HG03521 (cell line): ENCODE measurements around the gene EIF2S2.
"Not testable (repeated sequence)": the region's sequence is repeated elsewhere in the genome, so short reads cannot be mapped to it uniquely, and the experiment has no call there.

Source experiments
- ATAC-seq: cut with Tn5 transposase; IDR thresholded peaks from one replicate; pipeline ENCODE4 v1.9.1; 2021; ENCODE audit warnings: mild to moderate bottlenecking, moderate library complexity; ENCODE audit not compliant: unreplicated experiment

Gene EIF2S2, protein sequence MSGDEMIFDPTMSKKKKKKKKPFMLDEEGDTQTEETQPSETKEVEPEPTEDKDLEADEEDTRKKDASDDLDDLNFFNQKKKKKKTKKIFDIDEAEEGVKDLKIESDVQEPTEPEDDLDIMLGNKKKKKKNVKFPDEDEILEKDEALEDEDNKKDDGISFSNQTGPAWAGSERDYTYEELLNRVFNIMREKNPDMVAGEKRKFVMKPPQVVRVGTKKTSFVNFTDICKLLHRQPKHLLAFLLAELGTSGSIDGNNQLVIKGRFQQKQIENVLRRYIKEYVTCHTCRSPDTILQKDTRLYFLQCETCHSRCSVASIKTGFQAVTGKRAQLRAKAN

DNA sequence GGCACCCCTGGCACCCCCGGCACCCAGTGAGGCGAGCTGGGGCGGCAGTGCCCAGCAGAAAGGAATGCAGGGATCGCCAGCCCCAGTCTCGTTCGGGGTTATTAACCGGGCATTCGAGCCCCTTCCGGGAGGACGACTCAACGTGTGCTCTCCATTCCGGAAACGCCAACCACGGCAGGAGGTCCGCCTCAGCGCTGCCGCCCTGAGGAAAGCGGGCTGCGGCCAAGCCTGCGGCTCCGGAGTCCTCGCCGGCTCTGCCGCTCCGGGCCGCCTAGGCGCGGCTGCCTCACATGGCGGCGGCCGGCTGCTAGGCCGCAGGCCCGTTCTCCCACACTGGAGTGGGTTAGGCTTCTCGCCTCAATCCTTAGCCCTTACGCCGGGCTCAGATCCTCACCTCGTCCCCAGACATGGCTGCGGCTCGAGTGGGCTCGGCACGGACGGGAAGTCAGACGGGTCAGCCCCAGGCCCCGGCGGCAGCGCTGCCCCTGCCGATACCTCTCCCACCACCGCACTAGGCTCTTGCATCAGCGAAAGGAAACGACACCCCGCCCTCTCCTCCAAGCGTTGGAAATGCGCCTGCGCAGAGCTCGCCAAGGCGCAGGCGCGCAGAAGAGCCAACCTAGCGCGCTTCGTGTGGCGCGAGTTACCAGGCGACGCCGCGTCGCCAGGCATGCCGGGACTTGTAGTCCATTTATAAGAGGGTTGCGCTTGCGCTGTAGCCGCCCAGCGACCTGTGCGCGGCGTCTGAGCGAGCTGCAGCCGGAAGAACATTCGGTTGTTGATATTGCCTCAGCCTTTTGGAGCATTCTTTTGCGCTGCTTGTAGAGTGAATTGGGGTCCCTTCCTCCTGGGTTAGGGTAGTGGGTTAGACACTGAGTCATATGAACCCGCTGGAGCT, at the start of gene EIF2S2:
EIF2S2 (minus strand) TSS at position 542 of the 898 bp plus-strand sequence; CDS start at position 409, 133 bp downstream.
- peak; percentile 93 for ATAC-seq

DNA sequence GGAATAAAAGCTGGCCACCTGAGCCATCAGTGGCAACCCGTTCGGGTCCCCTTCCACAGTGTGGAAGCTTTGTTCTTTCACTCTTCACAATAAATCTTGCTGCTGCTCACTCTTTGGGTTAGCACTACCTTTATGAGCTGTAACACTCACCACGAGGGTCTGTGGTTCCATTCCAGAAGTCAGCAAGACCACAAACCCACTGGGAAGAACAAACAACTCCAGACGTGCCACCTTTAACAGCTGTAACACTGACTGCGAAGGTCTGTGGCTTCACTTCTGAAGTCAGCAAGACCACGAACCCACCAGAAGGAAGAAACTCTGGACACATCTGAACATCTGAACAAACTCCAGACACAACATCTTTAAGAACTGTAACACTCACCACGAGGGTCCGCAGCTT, 45.7 kb upstream of the EIF2S2 start:
- not testable (repeated sequence) for ATAC-seq

DNA sequence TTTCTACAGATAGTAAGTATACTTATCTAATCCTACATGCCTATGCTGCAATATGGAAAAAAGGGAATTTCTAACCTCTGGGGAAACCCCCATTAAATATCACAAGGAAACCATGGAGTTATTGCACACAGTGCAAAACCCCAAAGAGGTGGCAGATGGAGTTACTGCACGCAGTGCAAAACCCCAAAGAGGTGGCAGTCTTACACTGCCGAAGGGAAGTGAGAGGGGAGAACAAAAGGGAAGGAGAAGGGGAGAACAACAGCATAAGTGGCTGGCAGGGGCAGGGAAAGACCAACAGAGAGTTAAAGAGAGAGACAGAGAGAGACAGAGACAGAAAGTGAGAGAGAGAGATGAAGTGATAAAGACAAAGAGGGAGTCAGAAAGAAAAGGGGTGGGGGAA, 43.8 kb upstream of the EIF2S2 start:
- ATAC-seq, result no peak

DNA sequence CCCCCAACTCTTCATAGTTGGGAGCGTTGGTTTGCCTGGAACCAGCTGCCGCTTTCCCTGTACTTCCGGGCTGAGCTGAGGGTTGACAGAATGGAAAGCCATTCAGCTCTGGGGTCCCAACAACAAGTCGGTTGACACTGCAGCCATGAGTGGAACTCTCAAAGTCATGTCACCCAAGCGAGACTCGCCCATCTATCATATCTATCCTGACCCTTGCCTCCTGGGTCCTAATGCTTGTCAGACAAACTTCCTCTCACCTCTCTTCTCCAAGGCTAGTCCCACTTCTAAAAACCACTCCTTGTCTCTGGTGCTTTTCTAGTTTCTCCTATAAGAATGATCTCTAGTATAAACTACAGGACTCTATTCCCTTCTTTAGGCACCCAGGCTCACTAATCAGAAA, 41.1 kb upstream of the EIF2S2 start:
- not testable (repeated sequence) for ATAC-seq

DNA sequence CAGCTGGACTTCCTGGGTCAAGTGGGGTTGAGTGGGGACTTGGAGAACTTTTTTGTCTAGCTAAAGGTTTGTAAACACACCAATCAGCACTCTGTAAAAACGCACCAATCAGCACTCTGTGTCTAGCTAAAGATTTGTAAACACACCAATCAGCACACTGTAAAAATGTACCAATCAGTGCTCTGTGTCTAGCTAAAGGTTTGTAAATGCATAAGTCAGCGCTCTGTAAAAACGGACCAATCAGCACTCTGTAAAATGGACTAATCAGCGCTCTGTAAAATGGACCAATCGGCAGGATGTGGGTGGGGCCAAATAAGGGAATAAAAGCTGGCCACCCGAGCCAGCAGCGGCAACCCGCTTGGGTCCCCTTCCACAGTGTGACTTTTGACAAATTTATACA, 40.0 kb upstream of the EIF2S2 start:
- not testable (repeated sequence) for ATAC-seq

DNA sequence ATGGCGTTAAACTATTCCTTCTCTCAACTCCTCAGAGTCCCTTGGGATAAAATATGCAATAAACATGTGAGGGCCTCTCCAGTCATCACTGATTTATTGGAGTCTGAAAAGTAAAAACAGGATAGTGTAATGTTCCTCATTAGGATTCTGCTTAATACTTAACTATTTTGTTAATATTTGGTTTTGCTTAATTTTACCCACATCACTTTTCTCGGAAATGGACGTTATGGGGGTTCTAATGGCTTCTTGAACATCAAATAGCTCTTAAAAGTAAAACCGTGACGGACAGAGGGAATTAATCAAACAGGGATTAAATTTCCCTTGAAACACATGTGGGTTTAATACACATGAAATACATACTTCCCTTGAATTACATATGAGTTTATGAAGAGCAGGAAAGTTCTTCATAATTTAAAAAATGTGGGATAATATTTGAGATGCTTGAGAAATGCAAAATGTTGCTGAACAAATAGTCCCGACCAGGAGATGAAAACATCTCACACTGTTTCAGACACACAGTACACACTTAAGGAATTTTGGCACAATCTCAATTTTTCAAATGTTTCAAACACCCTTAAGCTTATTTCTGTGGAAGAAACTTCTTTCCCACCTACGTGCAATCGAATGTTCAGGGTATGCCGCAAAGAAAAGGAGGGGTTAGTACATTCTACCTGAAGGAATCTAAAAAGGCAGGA, 38.4 kb upstream of the EIF2S2 start:
- no peak for ATAC-seq

DNA sequence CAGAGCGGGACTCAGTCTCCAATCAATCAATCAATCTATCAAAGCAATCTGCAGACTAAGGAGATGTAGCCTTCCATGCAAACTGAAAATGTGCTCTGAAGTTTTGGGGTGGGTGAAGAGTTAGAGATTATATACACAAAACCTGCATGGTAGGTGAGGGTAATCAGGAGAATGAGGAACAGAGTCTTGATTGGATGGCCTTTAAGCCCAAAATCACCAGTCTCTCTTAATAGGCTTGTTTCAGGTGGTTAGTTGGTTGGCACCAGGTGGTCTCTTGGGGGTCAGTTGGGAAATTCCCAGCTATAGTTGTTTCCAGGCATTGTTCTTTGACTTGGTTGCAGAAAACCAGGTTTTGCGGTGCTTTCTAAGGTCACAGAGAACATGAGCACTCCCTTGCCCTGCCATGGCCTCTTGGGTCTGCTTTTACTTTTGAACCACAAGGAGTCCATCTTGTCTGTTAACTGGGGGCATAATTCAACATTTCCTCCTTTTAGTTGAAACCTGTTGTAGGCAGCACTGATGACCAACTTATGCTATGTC, 33.3 kb upstream of the EIF2S2 start:
- ATAC-seq, result no peak

DNA sequence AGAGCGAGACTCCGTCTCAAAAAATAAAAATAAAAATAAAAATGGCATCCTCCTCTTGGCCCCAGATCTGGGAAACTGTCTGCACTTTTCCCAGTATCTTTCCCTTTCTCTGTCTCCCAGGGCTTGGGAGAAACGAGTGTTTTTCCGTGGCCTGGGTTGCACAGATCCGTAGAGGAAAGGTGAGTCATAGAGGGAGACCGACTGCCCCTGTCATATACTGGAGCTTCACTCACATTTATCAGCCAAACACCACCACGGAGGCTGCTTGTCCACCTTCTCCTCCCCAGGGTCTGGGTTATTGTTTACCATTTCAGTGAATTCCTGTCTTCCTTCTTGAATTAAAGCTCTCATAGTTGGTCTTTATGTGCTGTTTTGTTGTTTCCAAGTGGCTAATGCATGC, 31.9 kb upstream of the EIF2S2 start:
- ATAC-seq, result no peak

DNA sequence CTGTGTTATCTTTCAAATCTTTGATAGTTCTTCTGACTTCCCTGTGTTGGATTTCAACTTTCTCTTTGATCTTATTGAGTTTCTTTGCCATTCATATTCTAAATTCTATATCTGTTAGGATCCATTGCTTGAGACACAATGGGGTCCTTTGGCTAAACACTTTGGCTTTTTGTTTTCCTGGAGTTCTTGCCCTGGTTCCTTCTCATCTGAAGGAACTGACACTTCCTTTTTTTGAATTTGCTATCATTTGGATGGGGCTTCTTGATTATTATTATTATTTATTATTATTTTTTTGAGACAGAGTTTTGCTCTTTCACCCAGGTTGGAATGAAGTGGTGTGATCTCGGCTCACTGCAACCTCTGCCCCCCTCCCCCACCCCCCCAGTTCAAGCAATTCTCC, 30.1 kb upstream of the EIF2S2 start:
- no peak for ATAC-seq

DNA sequence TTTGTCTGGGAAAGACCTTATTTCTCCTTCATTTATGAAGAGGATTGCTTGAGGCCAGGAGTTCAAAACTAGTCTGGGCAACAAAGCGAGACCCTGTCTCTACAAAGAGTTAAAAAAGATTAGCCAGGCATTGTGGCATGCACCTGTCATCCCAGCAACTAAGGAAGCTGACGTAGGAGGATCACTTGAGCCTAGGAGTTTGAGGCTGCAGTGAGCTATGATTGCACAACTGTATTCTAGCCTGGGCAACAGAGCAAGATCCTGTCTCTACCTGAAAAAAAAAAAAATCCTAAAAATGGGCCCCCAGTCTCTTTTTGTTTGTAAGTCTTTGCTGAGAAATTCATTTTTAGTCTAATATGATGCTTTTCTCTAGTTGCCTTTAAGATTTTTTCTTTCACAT, 29.2 kb upstream of the EIF2S2 start:
- no peak for ATAC-seq

DNA sequence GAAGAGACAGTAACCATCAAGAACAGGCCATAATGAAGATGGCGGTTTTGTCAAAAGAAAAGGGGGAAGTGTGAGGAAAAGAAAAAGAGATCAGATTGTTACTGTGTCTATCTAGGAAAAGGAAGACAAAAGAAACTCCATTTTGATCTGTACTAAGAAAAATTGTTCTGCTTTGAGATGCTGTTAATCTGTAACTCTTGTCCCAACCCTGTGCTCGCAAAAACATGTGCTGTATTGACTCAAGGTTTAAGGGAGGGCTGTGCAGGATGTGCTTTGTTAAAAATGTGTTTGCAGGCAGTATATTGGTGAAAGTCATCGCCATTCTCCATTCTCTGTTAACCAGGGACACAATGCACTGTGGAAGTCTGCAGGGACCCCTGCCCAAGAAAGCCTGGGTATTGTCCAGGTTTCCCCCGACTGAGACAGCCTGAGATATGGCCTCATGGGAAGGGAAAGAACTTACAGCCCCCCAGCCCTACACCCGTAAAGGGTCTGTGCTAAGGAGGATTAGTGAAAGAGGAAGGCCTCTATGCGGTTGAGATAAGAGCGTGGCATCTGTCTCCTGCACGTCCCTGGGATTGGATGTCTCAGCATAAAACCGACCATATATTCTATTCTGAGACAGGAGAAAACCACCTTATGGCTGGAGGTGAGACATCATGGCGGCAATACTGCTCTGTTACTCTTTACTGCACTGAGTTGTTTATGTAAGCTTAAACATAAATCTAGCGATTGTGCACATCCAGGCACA, 23.7 kb upstream of the EIF2S2 start:
- not testable (repeated sequence) for ATAC-seq

DNA sequence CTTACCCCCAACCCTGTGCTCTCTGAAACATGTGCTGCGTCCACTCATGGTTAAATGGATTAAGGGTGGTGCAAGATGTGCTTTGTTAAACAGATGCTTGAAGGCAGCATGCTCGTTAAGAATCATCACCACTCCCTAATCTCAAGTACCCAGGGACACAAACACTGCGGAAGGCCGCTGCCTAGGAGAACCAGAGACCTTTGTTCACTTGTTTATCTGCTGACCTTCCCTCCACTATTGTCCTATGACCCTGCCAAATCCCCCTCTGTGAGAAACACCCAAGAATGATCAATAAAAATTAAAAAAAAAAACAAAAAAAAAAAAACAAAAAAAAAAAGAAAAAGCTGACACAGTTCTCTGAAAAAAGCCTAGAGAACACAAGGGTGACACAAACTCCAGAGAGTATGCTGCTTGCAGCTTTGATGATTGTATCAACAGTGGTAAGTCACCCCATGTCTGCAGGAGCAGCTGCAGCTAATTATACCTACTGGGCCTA, 21.4 kb upstream of the EIF2S2 start:
- ATAC-seq, result not testable (repeated sequence)

DNA sequence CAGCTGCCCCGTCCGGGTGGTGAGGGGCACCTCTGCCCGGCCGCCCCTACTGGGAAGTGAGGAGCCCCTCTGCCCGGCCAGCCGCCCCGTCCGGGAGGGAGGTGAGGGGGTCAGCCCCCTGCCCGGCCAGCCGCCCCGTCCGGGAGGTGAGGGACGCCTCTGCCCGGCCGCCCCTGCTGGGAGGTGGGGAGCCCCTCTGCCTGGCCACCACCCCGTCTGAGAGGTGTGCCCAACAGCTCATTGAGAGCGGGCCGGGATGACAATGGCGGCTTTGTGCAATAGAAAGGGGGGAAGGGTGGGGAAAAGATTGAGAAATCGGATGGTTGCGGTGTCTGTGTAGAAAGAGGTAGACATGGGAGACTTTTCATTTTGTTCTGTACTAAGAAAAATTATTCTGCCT, 20.9 kb upstream of the EIF2S2 start:
- not testable (repeated sequence) for ATAC-seq

DNA sequence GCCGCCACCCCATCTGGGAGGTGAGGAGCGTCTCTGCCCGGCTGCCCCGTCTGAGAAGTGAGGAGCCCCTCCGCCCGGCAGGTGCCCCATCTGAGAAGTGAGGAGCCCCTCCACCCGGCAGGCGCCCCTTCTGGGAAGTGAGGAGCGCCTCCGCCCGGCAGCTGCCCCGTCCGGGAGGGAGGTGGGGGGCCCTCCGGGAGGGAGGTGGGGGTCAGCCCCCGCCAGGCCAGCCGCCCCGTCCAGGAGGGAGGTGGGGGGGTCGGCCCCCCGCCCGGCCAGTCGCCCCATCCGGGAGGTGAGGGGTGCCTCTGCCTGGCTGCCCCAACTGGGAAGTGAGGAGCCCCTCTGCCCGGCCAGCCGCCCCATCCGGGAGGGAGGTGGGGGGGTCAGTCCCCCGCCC, 20.4 kb upstream of the EIF2S2 start:
- ATAC-seq, result not testable (repeated sequence)

DNA sequence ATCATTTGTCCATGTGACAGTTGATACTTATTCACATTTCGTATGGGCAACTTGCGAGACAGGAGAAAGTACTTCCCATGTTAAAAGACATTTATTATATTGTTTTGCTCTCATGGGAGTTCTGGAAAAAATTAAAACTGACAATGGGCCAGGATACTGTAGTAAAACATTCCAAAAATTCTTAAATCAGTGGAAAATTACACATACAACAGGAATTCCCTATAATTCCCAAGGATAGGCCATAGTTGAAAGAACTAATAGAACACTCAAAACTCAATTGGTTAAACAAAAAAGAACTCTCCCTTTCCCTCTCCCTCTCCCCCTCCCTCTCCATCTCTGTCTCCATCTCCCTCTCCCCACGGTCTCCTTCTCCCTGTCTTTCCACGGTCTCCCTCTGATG, 19.4 kb upstream of the EIF2S2 start:
- ATAC-seq, result no peak

DNA sequence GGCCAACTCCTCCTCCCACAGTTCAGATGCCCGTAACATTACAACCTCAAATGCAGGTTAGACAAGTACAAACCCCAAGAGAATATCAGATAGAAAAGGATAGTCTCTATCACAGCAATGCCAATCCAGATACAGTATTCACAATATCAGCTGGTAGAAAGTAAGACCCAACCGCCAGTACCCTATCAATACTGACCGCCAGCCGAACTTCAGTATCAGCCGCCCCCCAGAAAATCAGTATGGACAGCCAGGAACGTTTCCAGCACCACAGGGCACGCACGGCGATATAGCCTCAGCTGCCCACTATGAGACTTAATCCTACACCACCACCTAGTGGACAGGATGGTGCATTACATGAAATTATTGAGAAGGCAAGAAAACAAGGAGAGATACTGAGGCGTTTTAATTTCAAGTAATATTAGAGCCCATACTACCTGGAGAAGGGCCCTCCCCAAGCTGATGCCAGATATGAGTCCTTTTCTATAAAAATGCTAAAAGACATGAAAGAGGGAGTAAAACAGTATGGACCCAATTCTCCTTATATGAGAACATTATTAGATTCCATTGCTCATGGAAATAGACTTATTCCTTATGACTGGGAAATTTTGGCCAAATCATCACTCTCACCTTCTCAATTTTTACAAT, 17.6 kb upstream of the EIF2S2 start:
- ATAC-seq, result no peak

DNA sequence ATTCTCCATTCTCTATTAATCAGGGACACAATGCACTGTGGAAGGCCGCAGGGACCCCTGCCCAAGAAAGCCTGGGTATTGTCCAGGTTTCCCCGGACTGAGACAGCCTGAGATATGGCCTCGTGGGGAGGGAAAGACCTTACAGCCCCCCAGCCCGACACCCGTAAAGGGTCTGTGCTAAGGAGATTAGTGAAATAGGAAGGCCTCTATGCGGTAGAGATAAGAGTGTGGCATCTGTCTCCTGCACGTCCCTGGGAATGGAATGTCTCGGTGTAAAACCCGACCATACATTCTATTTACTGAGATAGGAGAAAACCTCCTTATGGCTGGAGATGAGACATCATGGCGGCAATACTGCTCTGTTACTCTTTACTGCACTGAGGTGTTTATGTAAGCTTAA, 15.7 kb upstream of the EIF2S2 start:
- ATAC-seq, result no peak

DNA sequence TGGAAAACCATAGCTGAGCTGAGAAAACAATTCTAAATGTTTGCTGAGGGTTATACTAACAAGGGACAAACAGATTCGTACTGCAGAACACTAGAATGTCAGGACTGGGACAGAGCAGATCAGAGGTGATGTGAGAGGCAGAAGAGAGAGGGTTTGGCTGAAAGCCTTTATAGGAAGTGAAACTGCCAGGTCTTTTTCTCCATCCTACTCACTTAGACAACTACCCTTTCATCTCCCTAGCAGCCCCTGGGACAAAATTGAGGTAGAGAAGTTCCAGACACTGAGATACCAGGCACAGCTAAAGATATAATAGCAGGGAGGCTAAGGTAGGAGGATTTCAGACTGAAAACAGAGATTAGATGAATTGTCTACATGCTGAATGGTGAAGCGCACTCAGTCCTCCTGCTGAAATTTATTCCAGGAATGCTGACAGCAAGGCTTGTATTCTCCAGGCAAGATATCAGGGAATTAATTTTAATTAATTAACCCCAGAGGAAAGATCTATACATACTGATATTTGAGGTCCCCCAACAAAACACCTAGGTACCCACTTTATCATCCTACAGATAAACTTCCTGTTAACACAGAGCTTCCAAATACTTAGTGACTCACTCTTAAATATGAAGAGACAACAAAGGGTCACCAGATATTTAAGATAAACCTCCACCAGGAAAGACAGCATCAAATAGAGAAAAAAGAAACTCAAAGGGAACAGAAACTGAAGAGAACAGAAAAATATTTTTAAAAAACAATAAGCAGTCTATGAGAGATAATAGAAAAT, 12.6 kb upstream of the EIF2S2 start:
- peak; percentile 62 for ATAC-seq

DNA sequence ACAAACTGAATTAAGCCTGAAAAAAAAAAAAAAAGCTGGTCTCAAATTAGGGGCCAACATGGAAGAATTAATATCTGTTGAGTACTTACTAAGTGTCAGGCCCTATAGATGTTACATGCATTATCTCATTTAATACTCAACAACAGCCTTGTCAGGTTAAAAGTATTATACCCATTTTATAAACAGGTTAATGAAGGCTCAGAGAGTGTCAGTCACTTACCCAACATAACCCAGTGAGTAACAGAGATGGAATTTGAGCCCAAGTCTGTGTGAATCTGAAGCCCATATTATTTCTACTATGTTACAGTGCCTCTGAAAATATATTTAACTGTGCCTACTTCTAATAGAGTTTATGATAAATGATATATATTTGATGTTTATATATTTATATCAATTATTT, 11.3 kb upstream of the EIF2S2 start:
- no peak for ATAC-seq
